Loucy (cell line): ENCODE measurements around the gene CAMK1D.

ENCODE experiments used
- H2AFZ ChIP-seq: fragments of 200-600 bp; sonication (generic); 2 replicates; pipeline ENCODE4 v1.6.0; 2016; ENCODE audit warnings: antibody characterized with exemption, mild to moderate bottlenecking, low read length, moderate library complexity
- H3F3A ChIP-seq: fragments of 200-600 bp; 2 replicates; pipeline ENCODE4 v1.6.0; 2016; ENCODE audit warnings: antibody characterized with exemption, low read depth, mild to moderate bottlenecking
- H3K27me3 ChIP-seq: fragments of 200-600 bp; sonication (generic); 2 replicates; pipeline ENCODE4 v1.6.1; 2014; ENCODE audit warnings: low read length, mild to moderate bottlenecking; ENCODE audit not compliant: insufficient read depth, poor library complexity, severe bottlenecking
- H3K36me3 ChIP-seq: fragments of 200-600 bp; sonication (generic); 2 replicates; pipeline ENCODE4 v1.6.1; 2016; ENCODE audit warnings: low read length; ENCODE audit not compliant: insufficient read depth
- H3K4me1 ChIP-seq: fragments of 200-600 bp; sonication (generic); 2 replicates; pipeline ENCODE4 v1.5.1; 2014; ENCODE audit warnings: low read length, mild to moderate bottlenecking; ENCODE audit not compliant: insufficient read depth, poor library complexity, severe bottlenecking
- H3K4me2 ChIP-seq: fragments of 200-600 bp; sonication (generic); 2 replicates; pipeline ENCODE4 v1.6.0; 2014; ENCODE audit warnings: antibody characterized with exemption, low read length, low read depth, mild to moderate bottlenecking; ENCODE audit not compliant: poor library complexity, severe bottlenecking
- H3K4me3 ChIP-seq: fragments of 200-600 bp; sonication (generic); 2 replicates; pipeline ENCODE4 v1.5.1; 2014; ENCODE audit warnings: low read length, mild to moderate bottlenecking, mixed read lengths; ENCODE audit not compliant: poor library complexity, severe bottlenecking
- H3K79me2 ChIP-seq: fragments of 200-600 bp; sonication (generic); 2 replicates; pipeline ENCODE4 v1.6.1; 2014; ENCODE audit warnings: low read length; ENCODE audit not compliant: insufficient read depth
- H3K9ac ChIP-seq: fragments of 200-600 bp; sonication (generic); 2 replicates; pipeline ENCODE4 v1.6.0; 2014; ENCODE audit warnings: mild to moderate bottlenecking, low read depth, low read length, moderate library complexity; ENCODE audit not compliant: poor library complexity, severe bottlenecking
- H3K9me2 ChIP-seq: fragments of 200-600 bp; sonication (generic); replicated peaks from 2 replicates; pipeline ENCODE4 v1.6.1; 2016; ENCODE audit warnings: low read depth, low read length, mixed read lengths
- H3K9me3 ChIP-seq: fragments of 200-600 bp; sonication (generic); 2 replicates; pipeline ENCODE4 v1.6.1; 2014; ENCODE audit warnings: mild to moderate bottlenecking, antibody characterized with exemption, low read length, low read depth; ENCODE audit not compliant: insufficient read depth
- H4K20me1 ChIP-seq: fragments of 200-600 bp; sonication (generic); 2 replicates; pipeline ENCODE4 v1.6.0; 2014; ENCODE audit warnings: antibody characterized with exemption, low read length, mild to moderate bottlenecking; ENCODE audit not compliant: insufficient read depth, poor library complexity, severe bottlenecking
- EZH2phosphoT487 ChIP-seq: fragments of 200-600 bp; IDR thresholded peaks from 2 replicates; pipeline ENCODE4 v1.6.1; 2018; ENCODE audit warnings: antibody characterized with exemption, mild to moderate bottlenecking, moderate library complexity, borderline replicate concordance
- TF ChIP-seq, protein P1 (sequence below): fragments of 200-600 bp; sonication (generic); conservative IDR thresholded peaks from 2 replicates; pipeline ENCODE4 v1.5.1; 2014; ENCODE audit warnings: mild to moderate bottlenecking, antibody characterized with exemption, low read length

CAMK1D gene

DNA sequence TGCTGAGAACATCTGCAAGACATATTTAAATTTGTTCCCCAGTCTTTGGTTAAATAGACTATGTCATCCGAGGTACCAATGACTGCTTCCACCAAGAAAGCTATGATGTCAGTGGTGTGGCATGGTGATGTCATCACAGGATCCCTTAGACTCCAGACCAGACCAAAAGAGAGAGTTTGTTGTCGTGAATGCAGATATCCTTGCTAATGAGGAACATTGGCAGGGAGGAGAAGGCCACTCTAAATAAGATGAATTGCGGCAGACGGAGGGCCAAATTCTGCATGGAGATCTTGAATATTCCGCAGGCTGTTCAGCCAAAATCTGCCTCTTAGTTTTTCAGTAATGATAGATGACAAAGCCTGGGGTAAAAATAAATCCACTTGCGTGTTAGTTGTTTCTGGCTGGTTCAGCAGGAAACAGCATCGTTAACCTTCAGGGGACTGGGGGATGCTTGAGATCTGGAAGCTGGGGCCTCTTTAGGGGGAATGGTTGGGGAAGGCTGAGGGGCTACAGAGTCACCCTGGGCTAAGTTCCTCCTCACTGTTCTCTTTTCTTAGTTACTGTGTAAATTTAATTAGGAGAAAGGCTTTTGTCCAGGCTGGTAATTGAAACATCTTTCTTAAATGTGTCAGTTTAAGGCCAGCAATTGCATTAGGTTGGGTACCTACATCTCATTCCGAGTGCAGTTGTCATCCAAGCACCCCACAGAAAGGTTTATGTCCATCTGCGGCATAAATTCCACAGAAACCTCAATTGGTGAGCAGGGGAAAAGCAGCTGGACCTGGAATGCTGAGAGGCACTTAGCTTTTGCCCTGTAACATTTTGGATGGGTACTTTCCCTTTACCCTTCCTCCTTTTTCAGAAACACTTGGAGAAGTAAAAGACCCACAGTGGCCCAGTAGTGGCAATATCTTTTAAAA lies 11.6 kb upstream of the CAMK1D start:
- Histone ChIP-seq H3K4me1 (peaks cover 10% of the 10 kb centered on the region), H3K4me2 (no peak overlapping the region), H3F3A (no peaks in the 10 kb centered on the region), H4K20me1 (no peaks in the 10 kb centered on the region), H3K9me2 (no peaks in the 10 kb centered on the region), H3K36me3 (no peaks in the 10 kb centered on the region), H3K4me3 (no peak overlapping the region), H3K9ac (no peak overlapping the region), H3K79me2 (no peaks in the 10 kb centered on the region), H3K9me3 (no peaks in the 10 kb centered on the region), H3K27me3 (no peaks in the 10 kb centered on the region), H2AFZ (0 out of 2 replicates have a peak overlapping the region, but pooled peaks have one; percentile 4)
- TF ChIP-seq EZH2phosphoT487, result no peak
- TF ChIP-seq, protein P1, sequence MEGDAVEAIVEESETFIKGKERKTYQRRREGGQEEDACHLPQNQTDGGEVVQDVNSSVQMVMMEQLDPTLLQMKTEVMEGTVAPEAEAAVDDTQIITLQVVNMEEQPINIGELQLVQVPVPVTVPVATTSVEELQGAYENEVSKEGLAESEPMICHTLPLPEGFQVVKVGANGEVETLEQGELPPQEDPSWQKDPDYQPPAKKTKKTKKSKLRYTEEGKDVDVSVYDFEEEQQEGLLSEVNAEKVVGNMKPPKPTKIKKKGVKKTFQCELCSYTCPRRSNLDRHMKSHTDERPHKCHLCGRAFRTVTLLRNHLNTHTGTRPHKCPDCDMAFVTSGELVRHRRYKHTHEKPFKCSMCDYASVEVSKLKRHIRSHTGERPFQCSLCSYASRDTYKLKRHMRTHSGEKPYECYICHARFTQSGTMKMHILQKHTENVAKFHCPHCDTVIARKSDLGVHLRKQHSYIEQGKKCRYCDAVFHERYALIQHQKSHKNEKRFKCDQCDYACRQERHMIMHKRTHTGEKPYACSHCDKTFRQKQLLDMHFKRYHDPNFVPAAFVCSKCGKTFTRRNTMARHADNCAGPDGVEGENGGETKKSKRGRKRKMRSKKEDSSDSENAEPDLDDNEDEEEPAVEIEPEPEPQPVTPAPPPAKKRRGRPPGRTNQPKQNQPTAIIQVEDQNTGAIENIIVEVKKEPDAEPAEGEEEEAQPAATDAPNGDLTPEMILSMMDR, result no peak

DNA sequence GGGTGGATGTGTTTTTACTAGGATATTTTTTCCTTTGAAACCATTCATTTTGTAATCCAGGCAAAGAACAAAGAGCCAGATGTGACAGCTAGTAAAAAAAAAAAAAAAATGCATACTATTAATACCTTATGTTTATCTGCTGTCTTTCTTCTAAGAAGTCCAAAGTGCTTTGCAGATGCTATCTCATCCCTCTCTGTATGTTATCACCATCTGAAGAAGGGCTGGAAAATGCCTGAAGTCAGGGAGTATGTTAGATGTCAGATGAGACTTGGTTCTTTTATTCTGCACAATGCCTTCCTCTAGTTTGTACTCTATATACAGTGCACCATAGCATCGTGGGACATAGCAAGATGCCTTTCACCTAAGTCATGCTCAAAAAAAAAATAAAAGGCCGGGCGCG lies 10.4 kb upstream of the CAMK1D start:
- TF ChIP-seq EZH2phosphoT487, result no peak
- TF ChIP-seq, protein P1, result no peak
- H4K20me1 ChIP-seq, result no peaks in the 10 kb centered on the region
- H3K9me3 ChIP-seq, result no peaks in the 10 kb centered on the region
- H3K79me2 ChIP-seq, result no peaks in the 10 kb centered on the region
- no peak overlapping the region for H2AFZ ChIP-seq
- no peaks in the 10 kb centered on the region for H3F3A ChIP-seq
- H3K9me2 ChIP-seq, result no peaks in the 10 kb centered on the region
- no peak overlapping the region for H3K9ac ChIP-seq
- no peaks in the 10 kb centered on the region for H3K36me3 ChIP-seq
- no peaks in the 10 kb centered on the region for H3K27me3 ChIP-seq
- H3K4me1 ChIP-seq, result peaks cover 10% of the 10 kb centered on the region
- no peak overlapping the region for H3K4me3 ChIP-seq
- no peak overlapping the region for H3K4me2 ChIP-seq

DNA sequence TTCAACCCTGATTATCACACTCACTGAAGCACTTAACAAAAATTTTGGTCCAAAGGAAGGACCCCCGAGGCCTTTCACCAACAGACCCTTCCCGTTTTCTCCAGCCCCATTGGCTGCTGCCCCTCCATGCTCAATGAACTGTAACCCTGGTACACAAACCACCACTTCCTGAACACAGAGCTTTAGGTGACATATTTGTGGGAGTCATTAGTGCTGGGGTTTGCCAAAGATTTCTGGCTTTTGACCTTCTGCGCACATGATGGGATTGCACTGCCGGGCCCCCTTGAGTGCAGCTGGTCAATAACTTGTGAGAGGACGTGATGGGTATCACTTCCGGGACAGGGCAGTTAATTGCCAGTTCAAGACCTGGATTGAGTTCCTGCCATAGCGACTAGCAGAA lies 9.0 kb upstream of the CAMK1D start:
- Histone ChIP-seq H3K4me3 (no peak overlapping the region), H2AFZ (no peak overlapping the region), H3K9me2 (no peaks in the 10 kb centered on the region), H3K27me3 (no peaks in the 10 kb centered on the region), H3K79me2 (no peaks in the 10 kb centered on the region), H3K9me3 (no peaks in the 10 kb centered on the region), H4K20me1 (no peaks in the 10 kb centered on the region), H3F3A (no peaks in the 10 kb centered on the region), H3K4me1 (peaks cover 10% of the 10 kb centered on the region), H3K36me3 (no peaks in the 10 kb centered on the region), H3K9ac (no peak overlapping the region), H3K4me2 (peak overlapping the region; percentile 32)
- TF ChIP-seq, protein P1, result no peak
- TF ChIP-seq EZH2phosphoT487, result no peak
